Esophagus squamous epithelium (tissue), 4 donors: ENCODE data around the gene LTB4R.

Source experiments
- POLR2A ChIP-seq, 4 donors: fragments of 450-650 bp; IDR thresholded peaks; one replicate each; pipeline ENCODE4 v1.6.1; 2017; ENCODE audit warnings: antibody characterized with exemption in 4 of 4, mild to moderate bottlenecking in 4 of 4, moderate library complexity in 3 of 4
- TF ChIP-seq, protein P1 (sequence below), 6 experiments: fragments of 450-650 bp in 4 of 6; fragments of 200-600 bp in 2 of 6; sonication (generic) in 2 of 6; IDR thresholded peaks; one replicate each; pipeline ENCODE4 v1.5.1; 2016 to 2019; ENCODE audit warnings: antibody characterized with exemption in 6 of 6, mild to moderate bottlenecking in 4 of 6, moderate library complexity in 4 of 6

DNA sequence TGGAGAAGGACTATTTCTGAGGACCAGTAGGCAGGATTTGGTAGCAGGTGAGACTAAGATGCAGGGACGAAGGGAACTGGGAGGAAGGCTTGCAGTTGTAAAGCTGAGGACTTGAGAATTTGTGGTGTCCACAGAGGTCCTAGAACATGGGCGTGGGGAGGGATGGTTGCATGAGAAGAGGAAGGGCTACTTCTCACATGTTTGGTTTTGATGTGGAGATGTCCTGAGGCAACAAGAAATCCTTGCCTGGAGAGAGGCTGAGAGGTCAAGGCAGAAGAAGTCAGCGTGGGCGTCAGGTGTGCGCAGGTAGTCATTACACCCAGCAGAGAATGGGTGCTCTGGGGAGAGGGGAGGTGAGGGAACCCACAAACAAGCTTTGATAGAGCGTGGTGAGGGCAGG, 34.2 kb upstream of the LTB4R start:
- TF ChIP-seq, protein P1, sequence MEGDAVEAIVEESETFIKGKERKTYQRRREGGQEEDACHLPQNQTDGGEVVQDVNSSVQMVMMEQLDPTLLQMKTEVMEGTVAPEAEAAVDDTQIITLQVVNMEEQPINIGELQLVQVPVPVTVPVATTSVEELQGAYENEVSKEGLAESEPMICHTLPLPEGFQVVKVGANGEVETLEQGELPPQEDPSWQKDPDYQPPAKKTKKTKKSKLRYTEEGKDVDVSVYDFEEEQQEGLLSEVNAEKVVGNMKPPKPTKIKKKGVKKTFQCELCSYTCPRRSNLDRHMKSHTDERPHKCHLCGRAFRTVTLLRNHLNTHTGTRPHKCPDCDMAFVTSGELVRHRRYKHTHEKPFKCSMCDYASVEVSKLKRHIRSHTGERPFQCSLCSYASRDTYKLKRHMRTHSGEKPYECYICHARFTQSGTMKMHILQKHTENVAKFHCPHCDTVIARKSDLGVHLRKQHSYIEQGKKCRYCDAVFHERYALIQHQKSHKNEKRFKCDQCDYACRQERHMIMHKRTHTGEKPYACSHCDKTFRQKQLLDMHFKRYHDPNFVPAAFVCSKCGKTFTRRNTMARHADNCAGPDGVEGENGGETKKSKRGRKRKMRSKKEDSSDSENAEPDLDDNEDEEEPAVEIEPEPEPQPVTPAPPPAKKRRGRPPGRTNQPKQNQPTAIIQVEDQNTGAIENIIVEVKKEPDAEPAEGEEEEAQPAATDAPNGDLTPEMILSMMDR (IDR thresholded peaks at IDR 0.05), result no peak
- no peak for TF ChIP-seq POLR2A (IDR thresholded peaks at IDR 0.05)
